H1 (cell line): ENCODE results near the gene CISH. TPM values are rescaled to one million over a fixed set of nuclear protein-coding genes. Genes with fewer than 3 reads are reported as not detected.

Source experiments
- CTCF ChIA-PET: fragments of 300-600 bp; sonication (Branson Sonifier 250); formaldehyde crosslinking; loops from one replicate; lab custom pipeline; 2021; ENCODE audit not compliant: partially characterized antibody; lab: Charles Lee
- POLR2A ChIA-PET: fragments of 300-600 bp; sonication (Branson Sonifier 250); formaldehyde crosslinking; loops from one replicate; lab custom pipeline; 2021; ENCODE audit warnings: inconsistent platforms; ENCODE audit not compliant: partially characterized antibody; lab: Charles Lee
- DNase-seq, 2 experiments: peaks; one replicate each; pipeline versions ENCODE4 v3.0.0 to v3.0.0-alpha.2; 2010 to 2022; ENCODE audit warnings: low spot score in 2 of 2, low read depth in 1 of 2, mixed read lengths in 1 of 2
- FAIRE-seq: peaks from 2 replicates; lab custom pipeline; 2011; peaks lifted over from hg19 to GRCh38; lab: Jason Lieb, UNC
- H2AFZ ChIP-seq: 2 replicates; pipeline ENCODE4 v1.8.1; 2012; ENCODE audit warnings: low read length, inconsistent platforms
- H2AK5ac ChIP-seq: 2 replicates; pipeline ENCODE4 v1.6.1; 2013; ENCODE audit warnings: low read depth, low read length
- H2BK120ac ChIP-seq: replicated peaks from 2 replicates; pipeline ENCODE3; 2013; ENCODE audit warnings: low read depth, low read length, inconsistent platforms
- H2BK12ac ChIP-seq: 2 replicates; pipeline ENCODE4 v1.6.1; 2013; ENCODE audit warnings: low read depth, low read length
- H2BK15ac ChIP-seq: 2 replicates; pipeline ENCODE4 v1.6.1; 2013; ENCODE audit warnings: low read length
- H2BK20ac ChIP-seq: 2 replicates; pipeline ENCODE4 v1.6.1; 2013; ENCODE audit warnings: low read length
- H2BK5ac ChIP-seq: 2 replicates; pipeline ENCODE4 v1.6.1; 2013; ENCODE audit warnings: low read depth, low read length
- H3K14ac ChIP-seq: 2 replicates; pipeline ENCODE4 v1.6.1; 2013; ENCODE audit warnings: inconsistent platforms; ENCODE audit not compliant: insufficient read length
- H3K18ac ChIP-seq: 2 replicates; pipeline ENCODE4 v1.6.1; 2013; ENCODE audit warnings: low read length; ENCODE audit errors: extremely low read depth
- H3K23ac ChIP-seq: 2 replicates; pipeline ENCODE4 v1.6.1; 2013; ENCODE audit warnings: inconsistent platforms; ENCODE audit not compliant: insufficient read length
- H3K23me2 ChIP-seq: 2 replicates; pipeline ENCODE4 v1.6.1; 2013; ENCODE audit warnings: low read depth, low read length
- H3K27ac ChIP-seq: 2 replicates; pipeline ENCODE4 v1.6.1; 2011; ENCODE audit warnings: low read depth, low read length, inconsistent platforms
- H3K27me3 ChIP-seq, 4 experiments: replicated peaks in 1 of 4; 1 replicate in 1 of 4; 2 replicates in 3 of 4; pipeline versions ENCODE4 v1.6.1 to v1.8.1; 2011 to 2013; ENCODE audit warnings: low read length in 3 of 4, mild to moderate bottlenecking in 3 of 4, inconsistent platforms in 2 of 4, mixed read lengths in 2 of 4, moderate library complexity in 1 of 4; ENCODE audit not compliant: control insufficient read depth in 3 of 4, insufficient read depth in 3 of 4; ENCODE audit errors: extremely low read depth in 1 of 4
- H3K36me3 ChIP-seq, 4 experiments: 2 replicates each; pipeline versions ENCODE4 v1.6.1 to v1.8.1; 2011 to 2013; ENCODE audit warnings: mild to moderate bottlenecking in 4 of 4, low read length in 3 of 4, moderate library complexity in 2 of 4, control low read depth in 1 of 4, inconsistent platforms in 1 of 4; ENCODE audit not compliant: insufficient read depth in 4 of 4, control insufficient read depth in 2 of 4
- H3K4ac ChIP-seq: replicated peaks from 2 replicates; pipeline ENCODE3; 2013; ENCODE audit warnings: low read length, low read depth, mixed read lengths, inconsistent platforms; ENCODE audit not compliant: insufficient read length
- H3K4me1 ChIP-seq, 4 experiments: replicated peaks in 1 of 4; 1 replicate in 1 of 4; 2 replicates in 3 of 4; pipeline versions ENCODE4 v1.6.1 to v1.8.1; 2011 to 2013; ENCODE audit warnings: low read length in 3 of 4, inconsistent platforms in 2 of 4, mixed read lengths in 1 of 4; ENCODE audit not compliant: insufficient read depth in 4 of 4, control insufficient read depth in 3 of 4
- H3K4me2 ChIP-seq, 2 experiments: 2 replicates each; pipeline versions ENCODE4 v1.6.1 to v1.8.1; 2011 to 2013; ENCODE audit warnings: low read depth in 2 of 2, low read length in 2 of 2, control low read depth in 1 of 2, inconsistent platforms in 1 of 2, mild to moderate bottlenecking in 1 of 2; ENCODE audit not compliant: insufficient read depth in 1 of 2
- H3K4me3 ChIP-seq, 4 experiments: fragments of 200-600, 300-600 bp in 1 of 4; sonication (generic), shearing (Covaris generic), sonication (Bioruptor Twin) in 1 of 4; 2 replicates each; pipeline versions ENCODE4 v1.5.1 to v1.8.1; 2011 to 2016; ENCODE audit warnings: low read length in 4 of 4, low read depth in 3 of 4, control low read depth in 2 of 4, inconsistent platforms in 2 of 4, mild to moderate bottlenecking in 2 of 4, mixed read lengths in 1 of 4, moderate library complexity in 1 of 4; ENCODE audit not compliant: insufficient read depth in 2 of 4; ENCODE audit errors: extremely low read depth in 1 of 4
- H3K56ac ChIP-seq: replicated peaks from 2 replicates; pipeline ENCODE3; 2013; ENCODE audit warnings: low read depth, mild to moderate bottlenecking, mixed read lengths, low read length, inconsistent platforms; ENCODE audit not compliant: insufficient read length
- H3K79me1 ChIP-seq: 2 replicates; pipeline ENCODE4 v1.6.1; 2013; ENCODE audit warnings: low read depth, low read length, control low read depth
- H3K79me2 ChIP-seq, 2 experiments: 2 replicates each; pipeline versions ENCODE4 v1.6.1 to v1.8.1; 2012 to 2013; ENCODE audit warnings: low read length in 2 of 2, mild to moderate bottlenecking in 2 of 2, inconsistent platforms in 1 of 2; ENCODE audit not compliant: insufficient read depth in 2 of 2, control insufficient read depth in 1 of 2
- H3K9ac ChIP-seq, 4 experiments: replicated peaks in 1 of 4; 1 replicate in 1 of 4; 2 replicates in 3 of 4; pipeline versions ENCODE4 v1.6.1 to v1.8.1; 2011 to 2013; ENCODE audit warnings: low read depth in 3 of 4, low read length in 3 of 4, control low read depth in 2 of 4, mild to moderate bottlenecking in 2 of 4, moderate library complexity in 2 of 4, inconsistent platforms in 1 of 4; ENCODE audit errors: extremely low read depth in 1 of 4
- H3K9me3 ChIP-seq, 2 experiments: 2 replicates each; pipeline versions ENCODE4 v1.6.1 to v1.8.1; 2012 to 2013; ENCODE audit warnings: mild to moderate bottlenecking in 2 of 2, moderate library complexity in 2 of 2, control low read depth in 1 of 2, inconsistent platforms in 1 of 2, low read depth in 1 of 2, low read length in 1 of 2, mixed read lengths in 1 of 2; ENCODE audit not compliant: insufficient read depth in 2 of 2
- H4K20me1 ChIP-seq, 2 experiments: replicated peaks in 1 of 2; 2 replicates each; pipeline versions ENCODE3 to v1.8.1; 2011 to 2013; ENCODE audit warnings: inconsistent platforms in 2 of 2, low read length in 2 of 2, mild to moderate bottlenecking in 1 of 2; ENCODE audit not compliant: insufficient read depth in 2 of 2, control insufficient read depth in 1 of 2
- H4K5ac ChIP-seq: 2 replicates; pipeline ENCODE4 v1.6.1; 2013; ENCODE audit warnings: low read length, low read depth, mixed read lengths, inconsistent platforms; ENCODE audit not compliant: insufficient read length
- H4K8ac ChIP-seq: 2 replicates; pipeline ENCODE4 v1.8.0; 2013; ENCODE audit warnings: mild to moderate bottlenecking, moderate library complexity, low read length, inconsistent platforms; ENCODE audit not compliant: insufficient read depth; ENCODE audit errors: extremely low read depth
- H4K91ac ChIP-seq: replicated peaks from 2 replicates; pipeline ENCODE3; 2013; ENCODE audit warnings: low read length, mixed read lengths, inconsistent platforms; ENCODE audit not compliant: insufficient read length
- ATF3 ChIP-seq: IDR thresholded peaks from 2 replicates; pipeline ENCODE4 v1.6.1; 2011; ENCODE audit warnings: low read depth, mild to moderate bottlenecking, low read length; ENCODE audit not compliant: insufficient read depth
- BACH1 ChIP-seq: IDR thresholded peaks from 2 replicates; pipeline ENCODE4 v1.6.1; 2012; ENCODE audit warnings: low read length, improper control_type of control experiment
- BCL11A ChIP-seq, 2 experiments: IDR thresholded peaks; one replicate each; pipeline ENCODE4 v1.6.1; 2011; ENCODE audit warnings: low read depth in 2 of 2, low read length in 2 of 2, mild to moderate bottlenecking in 2 of 2
- BRCA1 ChIP-seq: IDR thresholded peaks from 2 replicates; pipeline ENCODE4 v1.6.1; 2012; ENCODE audit warnings: low read depth, low read length, improper control_type of control experiment
- CBX8 ChIP-seq: fragments of 300-800, 300-1000 bp; sonication (generic); IDR thresholded peaks from 2 replicates; pipeline ENCODE4 v1.7.1; 2016; ENCODE audit warnings: low read depth, low read length, borderline replicate concordance
- EGR1 ChIP-seq: IDR thresholded peaks from 2 replicates; pipeline ENCODE4 v1.6.1; 2011; ENCODE audit warnings: low read depth, low read length, borderline replicate concordance
- JUN ChIP-seq: IDR thresholded peaks from 2 replicates; pipeline ENCODE4 v1.6.1; 2011; ENCODE audit warnings: low read depth, mild to moderate bottlenecking, improper control_type of control experiment, low read length
- MAX ChIP-seq: IDR thresholded peaks from 2 replicates; pipeline ENCODE4 v1.6.1; 2012; ENCODE audit warnings: inconsistent platforms
- NANOG ChIP-seq: IDR thresholded peaks from 2 replicates; pipeline ENCODE4 v1.6.1; 2011; ENCODE audit warnings: low read length, low read depth, mild to moderate bottlenecking, inconsistent platforms; ENCODE audit not compliant: insufficient read depth, poor library complexity, severe bottlenecking
- SRF ChIP-seq: IDR thresholded peaks from 2 replicates; pipeline ENCODE4 v1.6.1; 2011; ENCODE audit warnings: mild to moderate bottlenecking, low read depth, low read length, moderate library complexity
- WGBS, 2 experiments: shearing (Covaris generic) in 1 of 2; methylation state at CpG; one replicate each; pipeline versions ENCODE4 v1.1.6 to v1.1.7; 2013 to 2015; ENCODE audit warnings: low lambda C conversion rate in 2 of 2, mixed read lengths in 2 of 2, inconsistent platforms in 1 of 2, low coverage in 1 of 2, missing lambda C conversion rate in 1 of 2; ENCODE audit not compliant: insufficient replicate concordance in 2 of 2, insufficient coverage in 1 of 2, insufficient read length in 1 of 2; ENCODE audit errors: extremely low coverage in 1 of 2, missing lambda C conversion rate in 1 of 2; 5-methylcytosine and 5-hydroxymethylcytosine counted together
- polyA plus RNA-seq, 7 experiments: library from polyadenylated mRNA; depleted of rRNA in 3 of 7; stranded (reverse) in 5 of 7; unstranded in 2 of 7; fragments of >200 nt in 5 of 7; fragments of 200-250 nt in 2 of 7; gene quantifications; 1 replicate in 5 of 7; 2 replicates in 1 of 7; 4 replicates in 1 of 7; pipeline versions ENCODE4 v1.2.1 to v1.2.3, GENCODE V29; 2011 to 2013; ENCODE audit warnings: missing spikeins in 2 of 7, mixed read lengths in 2 of 7
- total RNA-seq: library from RNA; stranded (reverse); fragmentation: NEBNext Ultra II Directional; extraction: Animal tissue kit (Norgen Biotek cat#: 25700); gene quantifications from 2 replicates; pipeline ENCODE4 v1.2.1, GENCODE V29; 2021

The CISH gene
- total and polyA plus RNA-seq, 2 of the 8 experiments (the other 6 are each of a cell fraction or from before 2014, with no cell fraction given), result 1.9 to 2.2 TPM

- Histone ChIP-seq H3K79me2 (no peaks in the 10 kb centered on the region), H3K23ac (no peak overlapping the region), H2BK20ac (no peak overlapping the region), H4K20me1 (peaks cover 2% of the 10 kb centered on the region in 2 experiments), H4K8ac (no peak overlapping the region), H3K27me3 (no peaks in the 10 kb centered on the region), H3K79me1 (no peaks in the 10 kb centered on the region; the same call in none of the 2 replicates), H2BK120ac (no peak overlapping the region), H2BK12ac (no peak overlapping the region), H2BK15ac (no peak overlapping the region), H3K18ac (no peak overlapping the region), H4K91ac (no peak overlapping the region), H3K36me3 (peaks cover 0 to 8% (median 4%) of the 10 kb centered on the region in 4 experiments; a peak in 3 of 8 replicates), H3K14ac (no peak overlapping the region), H3K56ac (no peak overlapping the region), H3K23me2 (no peaks in the 10 kb centered on the region), H3K4ac (no peak overlapping the region), H3K4me1 (peaks cover 0 to 18% (median 6%) of the 10 kb centered on the region in 4 experiments; a peak in 6 of 7 replicates), H2BK5ac (no peak overlapping the region), H3K27ac (no peak overlapping the region), H3K4me2 (no peak overlapping the region), H3K9ac (no peak overlapping the region; a peak in 1 of 7 replicates), H2AFZ (no peak overlapping the region), H4K5ac (no peak overlapping the region), H2AK5ac (no peak overlapping the region), H3K4me3 (no peak overlapping the region), H3K9me3 (no peaks in the 10 kb centered on the region)
- CTCF ChIA-PET, result interaction anchor here (0.8 to 63.8 kb wide), 5 partner anchors 25 to 236 kb away, joined by 3 to 1262 read pairs (median 3); partner anchors contain the start of genes CISH, DOCK3 and MAPKAPK3
- no peak for DNase-seq
- TF ChIP-seq EGR1 (no peak), NANOG (no peak), ATF3 (no peak), MAX (no peak), JUN (no peak), BCL11A (IDR thresholded peaks at IDR 0.05; ENCODE audit: low read depth in 2 of 2, low read length in 2 of 2) (no peak), CBX8 (no peak), BACH1 (no peak), BRCA1 (no peak), SRF (no peak)
- 82% methylated on average over 8 of the region's 8 CpGs; no CpG with 5 or more reads in 1 of the 2 experiments for WGBS, 2 experiments
- no peak for FAIRE-seq
- POLR2A ChIA-PET, result interaction anchor here (0.8 to 1.6 kb wide), 4 partner anchors 9 to 32 kb away, joined by 3 to 7 read pairs (median 6); no protein-coding TSS in a partner anchor
Observed at GRCh38 chr3:50649451-50649931, 37.9 kb upstream of the CISH start.
